HL-60 (cell line): ENCODE measurements around the gene METTL9.

Source experiments
- TF ChIP-seq, protein P1 (sequence below): IDR thresholded peaks from one replicate; pipeline ENCODE4 v1.5.1; 2011; ENCODE audit warnings: low read length, control low read depth, inconsistent platforms; ENCODE audit not compliant: insufficient read depth
- TF ChIP-seq, protein P2 (sequence below): IDR thresholded peaks from 2 replicates; pipeline ENCODE4 v1.6.1; 2012; ENCODE audit warnings: low read depth; ENCODE audit not compliant: insufficient replicate concordance

- TF ChIP-seq, protein P1, sequence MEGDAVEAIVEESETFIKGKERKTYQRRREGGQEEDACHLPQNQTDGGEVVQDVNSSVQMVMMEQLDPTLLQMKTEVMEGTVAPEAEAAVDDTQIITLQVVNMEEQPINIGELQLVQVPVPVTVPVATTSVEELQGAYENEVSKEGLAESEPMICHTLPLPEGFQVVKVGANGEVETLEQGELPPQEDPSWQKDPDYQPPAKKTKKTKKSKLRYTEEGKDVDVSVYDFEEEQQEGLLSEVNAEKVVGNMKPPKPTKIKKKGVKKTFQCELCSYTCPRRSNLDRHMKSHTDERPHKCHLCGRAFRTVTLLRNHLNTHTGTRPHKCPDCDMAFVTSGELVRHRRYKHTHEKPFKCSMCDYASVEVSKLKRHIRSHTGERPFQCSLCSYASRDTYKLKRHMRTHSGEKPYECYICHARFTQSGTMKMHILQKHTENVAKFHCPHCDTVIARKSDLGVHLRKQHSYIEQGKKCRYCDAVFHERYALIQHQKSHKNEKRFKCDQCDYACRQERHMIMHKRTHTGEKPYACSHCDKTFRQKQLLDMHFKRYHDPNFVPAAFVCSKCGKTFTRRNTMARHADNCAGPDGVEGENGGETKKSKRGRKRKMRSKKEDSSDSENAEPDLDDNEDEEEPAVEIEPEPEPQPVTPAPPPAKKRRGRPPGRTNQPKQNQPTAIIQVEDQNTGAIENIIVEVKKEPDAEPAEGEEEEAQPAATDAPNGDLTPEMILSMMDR: no peak
- TF ChIP-seq, protein P2, sequence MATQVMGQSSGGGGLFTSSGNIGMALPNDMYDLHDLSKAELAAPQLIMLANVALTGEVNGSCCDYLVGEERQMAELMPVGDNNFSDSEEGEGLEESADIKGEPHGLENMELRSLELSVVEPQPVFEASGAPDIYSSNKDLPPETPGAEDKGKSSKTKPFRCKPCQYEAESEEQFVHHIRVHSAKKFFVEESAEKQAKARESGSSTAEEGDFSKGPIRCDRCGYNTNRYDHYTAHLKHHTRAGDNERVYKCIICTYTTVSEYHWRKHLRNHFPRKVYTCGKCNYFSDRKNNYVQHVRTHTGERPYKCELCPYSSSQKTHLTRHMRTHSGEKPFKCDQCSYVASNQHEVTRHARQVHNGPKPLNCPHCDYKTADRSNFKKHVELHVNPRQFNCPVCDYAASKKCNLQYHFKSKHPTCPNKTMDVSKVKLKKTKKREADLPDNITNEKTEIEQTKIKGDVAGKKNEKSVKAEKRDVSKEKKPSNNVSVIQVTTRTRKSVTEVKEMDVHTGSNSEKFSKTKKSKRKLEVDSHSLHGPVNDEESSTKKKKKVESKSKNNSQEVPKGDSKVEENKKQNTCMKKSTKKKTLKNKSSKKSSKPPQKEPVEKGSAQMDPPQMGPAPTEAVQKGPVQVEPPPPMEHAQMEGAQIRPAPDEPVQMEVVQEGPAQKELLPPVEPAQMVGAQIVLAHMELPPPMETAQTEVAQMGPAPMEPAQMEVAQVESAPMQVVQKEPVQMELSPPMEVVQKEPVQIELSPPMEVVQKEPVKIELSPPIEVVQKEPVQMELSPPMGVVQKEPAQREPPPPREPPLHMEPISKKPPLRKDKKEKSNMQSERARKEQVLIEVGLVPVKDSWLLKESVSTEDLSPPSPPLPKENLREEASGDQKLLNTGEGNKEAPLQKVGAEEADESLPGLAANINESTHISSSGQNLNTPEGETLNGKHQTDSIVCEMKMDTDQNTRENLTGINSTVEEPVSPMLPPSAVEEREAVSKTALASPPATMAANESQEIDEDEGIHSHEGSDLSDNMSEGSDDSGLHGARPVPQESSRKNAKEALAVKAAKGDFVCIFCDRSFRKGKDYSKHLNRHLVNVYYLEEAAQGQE: no peak
Observed at GRCh38 chr16:21666772-21667171, 67.4 kb downstream of the METTL9 start.
